ENCODE measurements around the gene DUSP14. TPM values are rescaled to one million over a fixed set of nuclear protein-coding genes. Genes with fewer than 3 reads are reported as not detected.

DUSP14 gene
- total and polyA plus RNA-seq, 2 of the 13 experiments (the other 11 are each of a cell fraction or from before 2014, with no cell fraction given): 33.5 to 39.8 TPM

DNA sequence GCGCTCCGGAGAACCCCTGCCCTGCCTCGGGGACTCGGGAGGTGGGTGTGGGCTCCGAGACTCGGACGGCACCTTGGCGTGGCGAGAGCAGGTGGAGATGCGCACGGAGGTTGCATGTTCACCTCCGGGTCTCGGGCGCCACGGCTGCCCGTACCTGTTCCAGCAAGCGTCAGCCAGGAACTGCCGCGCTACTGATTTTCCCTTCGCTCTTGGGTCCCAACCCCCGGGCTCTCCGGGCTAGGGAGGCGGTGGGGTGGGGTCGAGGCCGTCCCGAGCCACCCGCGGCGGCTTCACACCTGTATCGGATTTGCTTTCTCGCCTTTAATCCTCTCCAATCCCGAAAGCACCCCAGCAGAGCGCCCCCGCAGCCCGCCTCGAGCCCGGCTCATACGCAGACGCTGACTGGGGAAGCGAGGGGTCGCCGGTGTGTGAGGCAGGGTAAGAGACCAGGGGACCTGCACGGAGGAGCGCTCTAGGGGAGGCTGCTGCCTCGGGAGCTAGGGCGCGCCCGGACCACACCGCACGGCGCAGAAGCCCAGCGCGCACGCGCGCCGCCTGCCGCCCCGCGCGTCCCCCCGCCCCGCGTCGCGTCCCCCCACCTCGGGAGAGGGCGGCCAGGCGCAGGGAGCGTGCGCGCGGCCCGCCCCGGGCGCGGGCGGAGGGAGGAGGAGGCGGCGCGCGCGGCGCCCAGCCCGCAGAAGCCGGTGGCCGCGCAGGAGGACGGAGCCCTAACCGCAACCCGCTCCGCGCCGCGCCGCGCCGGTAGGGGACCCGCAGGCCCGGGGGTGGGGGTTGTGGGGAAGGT, at the start of gene DUSP14 (continued):
- no peak for TF ChIP-seq EP300 (IDR thresholded peaks at IDR 0.05; ENCODE audit: low read depth in 2 of 2, low read length in 2 of 2)
- no peak for TF ChIP-seq EP300 (CRISPR knock-in tag; IDR thresholded peaks at IDR 0.05; ENCODE audit: borderline replicate concordance)
- no peak for TF ChIP-seq ZNF207 (IDR thresholded peaks at IDR 0.05; ENCODE audit: borderline replicate concordance)
- no peak for TF ChIP-seq ZNF382 (CRISPR knock-in tag; IDR thresholded peaks at IDR 0.05; ENCODE audit: borderline replicate concordance)
- TF ChIP-seq, protein P1, sequence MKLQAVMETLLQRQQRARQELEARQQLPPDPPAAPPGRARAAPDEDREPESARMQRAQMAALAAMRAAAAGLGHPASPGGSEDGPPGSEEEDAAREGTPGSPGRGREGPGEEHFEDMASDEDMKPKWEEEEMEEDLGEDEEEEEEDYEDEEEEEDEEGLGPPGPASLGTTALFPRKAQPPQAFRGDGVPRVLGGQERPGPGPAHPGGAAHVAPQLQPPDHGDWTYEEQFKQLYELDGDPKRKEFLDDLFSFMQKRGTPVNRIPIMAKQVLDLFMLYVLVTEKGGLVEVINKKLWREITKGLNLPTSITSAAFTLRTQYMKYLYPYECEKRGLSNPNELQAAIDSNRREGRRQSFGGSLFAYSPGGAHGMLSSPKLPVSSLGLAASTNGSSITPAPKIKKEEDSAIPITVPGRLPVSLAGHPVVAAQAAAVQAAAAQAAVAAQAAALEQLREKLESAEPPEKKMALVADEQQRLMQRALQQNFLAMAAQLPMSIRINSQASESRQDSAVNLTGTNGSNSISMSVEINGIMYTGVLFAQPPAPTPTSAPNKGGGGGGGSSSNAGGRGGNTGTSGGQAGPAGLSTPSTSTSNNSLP (IDR thresholded peaks at IDR 0.05; ENCODE audit: low read depth, low read length): no peak
- TF ChIP-seq STAG1 (CRISPR knock-in tag; IDR thresholded peaks at IDR 0.05): no peak
- no peak for TF ChIP-seq ATRX (CRISPR knock-in tag; IDR thresholded peaks at IDR 0.05; ENCODE audit: borderline replicate concordance)
- no peak for TF ChIP-seq TBP (CRISPR knock-in tag; IDR thresholded peaks at IDR 0.05)
- TF ChIP-seq, protein P2, sequence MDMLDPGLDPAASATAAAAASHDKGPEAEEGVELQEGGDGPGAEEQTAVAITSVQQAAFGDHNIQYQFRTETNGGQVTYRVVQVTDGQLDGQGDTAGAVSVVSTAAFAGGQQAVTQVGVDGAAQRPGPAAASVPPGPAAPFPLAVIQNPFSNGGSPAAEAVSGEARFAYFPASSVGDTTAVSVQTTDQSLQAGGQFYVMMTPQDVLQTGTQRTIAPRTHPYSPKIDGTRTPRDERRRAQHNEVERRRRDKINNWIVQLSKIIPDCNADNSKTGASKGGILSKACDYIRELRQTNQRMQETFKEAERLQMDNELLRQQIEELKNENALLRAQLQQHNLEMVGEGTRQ (IDR thresholded peaks at IDR 0.05; ENCODE audit: low read depth, low read length): no peak
- TF ChIP-seq, protein P2 (CRISPR knock-in tag; IDR thresholded peaks at IDR 0.05; ENCODE audit: borderline replicate concordance): no peak
- TF ChIP-seq MYNN (CRISPR knock-in tag; IDR thresholded peaks at IDR 0.05; ENCODE audit: low read depth): no peak
- TF ChIP-seq ZNF772 (CRISPR knock-in tag; IDR thresholded peaks at IDR 0.05): no peak
- TF ChIP-seq ESRRA (CRISPR knock-in tag; IDR thresholded peaks at IDR 0.05; ENCODE audit: low read depth): no peak; the same call in 1 of the 2 replicates
- TF ChIP-seq SRF (IDR thresholded peaks at IDR 0.05; ENCODE audit: low read depth, low read length): no peak
- peak; percentile 94 for TF ChIP-seq ZNF274 (CRISPR knock-in tag; IDR thresholded peaks at IDR 0.05)
- no peak for TF ChIP-seq NR2F2 (IDR thresholded peaks at IDR 0.05; ENCODE audit: borderline replicate concordance, low read depth)
- TF ChIP-seq ZNF629 (CRISPR knock-in tag; conservative IDR thresholded peaks at IDR 0.05): no peak; the same call in none of the 2 replicates
- TF ChIP-seq YY1 (IDR thresholded peaks at IDR 0.05; ENCODE audit: insufficient read depth, insufficient replicate concordance, low read depth, low read length): no peak
- no peak for TF ChIP-seq ZNF75D (CRISPR knock-in tag; IDR thresholded peaks at IDR 0.05; ENCODE audit: borderline replicate concordance)
- TF ChIP-seq ZNF782 (CRISPR knock-in tag; IDR thresholded peaks at IDR 0.05; ENCODE audit: borderline replicate concordance): no peak
- no peak for TF ChIP-seq PHF21A (CRISPR knock-in tag; IDR thresholded peaks at IDR 0.05)
- TF ChIP-seq TEAD2 (CRISPR knock-in tag; IDR thresholded peaks at IDR 0.05): no peak
- peak; percentile 74 for TF ChIP-seq KDM2A (CRISPR knock-in tag; IDR thresholded peaks at IDR 0.05; ENCODE audit: borderline replicate concordance, low read depth)
- TF ChIP-seq SIN3B (IDR thresholded peaks at IDR 0.05; ENCODE audit: low read length): no peak
- TF ChIP-seq, protein P3, sequence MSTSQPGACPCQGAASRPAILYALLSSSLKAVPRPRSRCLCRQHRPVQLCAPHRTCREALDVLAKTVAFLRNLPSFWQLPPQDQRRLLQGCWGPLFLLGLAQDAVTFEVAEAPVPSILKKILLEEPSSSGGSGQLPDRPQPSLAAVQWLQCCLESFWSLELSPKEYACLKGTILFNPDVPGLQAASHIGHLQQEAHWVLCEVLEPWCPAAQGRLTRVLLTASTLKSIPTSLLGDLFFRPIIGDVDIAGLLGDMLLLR (CRISPR knock-in tag; IDR thresholded peaks at IDR 0.05): no peak; the same call in 1 of the 2 replicates
- TF ChIP-seq SAFB2 (CRISPR knock-in tag; IDR thresholded peaks at IDR 0.05; ENCODE audit: borderline replicate concordance, low read depth): peak; percentile 54; the same call in 1 of the 2 replicates
- no peak for TF ChIP-seq SP140L (CRISPR knock-in tag; IDR thresholded peaks at IDR 0.05; ENCODE audit: borderline replicate concordance)
- no peak for TF ChIP-seq ZNF577 (CRISPR knock-in tag; IDR thresholded peaks at IDR 0.05; ENCODE audit: borderline replicate concordance, low read depth)

All from HepG2 (cell line).